Measurements from ENCODE around the gene ENKUR. TPM values are rescaled to one million over a fixed set of nuclear protein-coding genes. Genes with fewer than 3 reads are reported as not detected.

Gene ENKUR
- total RNA-seq, 2 donors from 2014 or later, result 1.1 TPM; not detected in 1

- Histone ChIP-seq H3K27ac (peak overlapping the region in 1 of 2 donors; percentile 18), H3K27me3 (replicated peaks; ENCODE audit: insufficient read depth) (no peaks in the 10 kb centered on the region), H3K4me3 (peak overlapping the region; percentile 79), H3K4me1 (ENCODE audit: control insufficient read depth in 1 of 2, low read depth in 2 of 2) (peaks cover 0 to 13% of the 10 kb centered on the region in 2 donors), H3K9me3 (no peaks in the 10 kb centered on the region), H3K36me3 (no peaks in the 10 kb centered on the region)
- DNase-seq (ENCODE audit: low spot score) (no peak), ATAC-seq (ENCODE audit: insufficient number of reproducible peaks, low FRiP score, low read depth) (no peak)
- TF ChIP-seq CTCF (IDR thresholded peaks at IDR 0.05), result no peak
Observed at GRCh38 chr10:24951201-24952142, 64.5 kb downstream of the ENKUR start.

DNA sequence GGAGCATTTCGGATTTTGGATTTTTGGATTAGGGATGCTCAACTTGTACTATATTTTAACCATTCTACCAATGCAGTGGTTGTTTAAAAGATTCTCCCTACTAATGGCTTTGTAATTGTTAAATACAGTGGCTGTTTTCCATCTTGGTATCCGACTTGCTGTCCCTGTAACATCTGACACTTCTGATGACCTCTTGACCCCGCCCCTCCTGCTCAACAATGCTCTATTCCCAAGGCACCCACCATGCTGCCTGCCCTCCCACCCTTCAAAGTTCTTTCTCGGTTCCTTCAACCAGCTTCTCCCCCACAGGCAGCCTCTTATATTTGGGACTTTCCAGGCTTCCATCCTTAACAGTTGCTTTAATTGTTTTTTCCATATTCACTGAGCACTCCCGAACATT, 65.5 kb downstream of the ENKUR start:
- peaks cover 0 to 13% of the 10 kb centered on the region in 2 donors for H3K4me1 ChIP-seq (ENCODE audit: control insufficient read depth in 1 of 2, low read depth in 2 of 2)
- ATAC-seq (ENCODE audit: insufficient number of reproducible peaks, low FRiP score, low read depth) (no peak), DNase-seq (ENCODE audit: low spot score) (no peak)
- H3K4me3 ChIP-seq, result no peak overlapping the region
- H3K27me3 ChIP-seq (replicated peaks; ENCODE audit: insufficient read depth), result no peaks in the 10 kb centered on the region
- no peaks in the 10 kb centered on the region for H3K9me3 ChIP-seq
- TF ChIP-seq CTCF (IDR thresholded peaks at IDR 0.05), result no peak
- no peak overlapping the region for H3K27ac ChIP-seq
- H3K36me3 ChIP-seq, result no peaks in the 10 kb centered on the region

DNA sequence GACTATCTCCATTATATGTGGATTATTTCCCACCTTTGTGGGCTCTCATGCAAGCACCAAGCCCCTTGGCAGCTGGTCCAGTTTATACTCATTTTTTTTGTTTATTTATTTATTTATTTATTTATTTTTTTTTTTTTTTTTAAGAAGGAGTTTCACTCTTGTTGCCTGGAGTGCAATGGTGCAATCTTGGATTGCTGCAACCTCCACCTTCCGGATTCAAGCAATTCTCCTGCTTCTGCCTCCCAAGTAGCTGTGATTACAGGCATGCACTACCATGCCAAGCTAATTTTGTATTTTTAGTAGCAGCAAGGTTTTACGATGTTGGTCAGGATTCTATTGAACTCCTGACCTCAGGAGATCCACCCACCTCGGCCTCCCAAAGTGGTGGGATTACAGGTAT, 66.3 kb downstream of the ENKUR start:
- ATAC-seq (ENCODE audit: insufficient number of reproducible peaks, low FRiP score, low read depth) (no peak), DNase-seq (ENCODE audit: low spot score) (no peak)
- Histone ChIP-seq H3K36me3 (no peaks in the 10 kb centered on the region), H3K4me3 (no peak overlapping the region), H3K27ac (no peak overlapping the region), H3K4me1 (ENCODE audit: control insufficient read depth in 1 of 2, low read depth in 2 of 2) (peaks cover 0 to 13% of the 10 kb centered on the region in 2 donors), H3K9me3 (no peaks in the 10 kb centered on the region), H3K27me3 (replicated peaks; ENCODE audit: insufficient read depth) (no peaks in the 10 kb centered on the region)
- no peak for TF ChIP-seq CTCF (IDR thresholded peaks at IDR 0.05)

DNA sequence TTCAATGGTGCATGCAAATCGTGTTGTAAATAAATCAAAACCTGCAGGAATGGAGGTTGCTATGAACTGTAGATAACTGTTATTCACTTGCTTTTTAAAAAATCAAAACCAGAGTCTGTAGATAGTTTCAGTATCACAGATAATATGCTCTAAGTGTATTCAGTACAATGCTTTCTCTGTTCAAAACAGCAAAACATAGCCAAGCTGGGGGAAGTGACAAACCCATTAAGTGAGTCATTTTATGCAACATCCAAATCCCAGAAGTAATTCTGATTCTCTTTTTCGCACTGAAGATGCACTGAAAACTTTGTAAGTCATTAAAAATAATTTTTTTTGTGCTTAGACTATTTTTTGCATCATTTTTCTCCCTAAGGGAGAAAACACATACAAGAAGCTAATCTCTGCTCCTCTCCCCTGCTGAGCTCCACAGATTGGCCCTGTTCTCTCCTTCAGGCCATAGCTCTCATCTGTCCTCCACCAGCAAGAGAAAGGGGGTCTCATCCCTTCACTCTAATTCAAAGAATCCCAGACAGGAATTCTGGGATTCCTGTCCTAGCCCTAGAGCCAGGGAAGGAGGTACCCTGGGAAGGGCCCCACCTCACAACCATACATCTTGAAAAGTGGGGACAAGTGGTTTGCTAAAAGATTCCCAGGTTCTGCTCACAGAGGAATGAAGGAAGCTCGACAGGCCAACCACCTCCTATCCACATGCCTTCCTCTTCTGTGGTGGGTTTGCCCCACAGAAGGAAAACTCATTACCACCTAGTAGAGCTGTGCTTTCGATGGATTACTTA, 68.5 kb downstream of the ENKUR start:
- H3K27ac ChIP-seq, result peak overlapping the region in 1 of 2 donors; percentile 19
- no peaks in the 10 kb centered on the region for H3K9me3 ChIP-seq
- H3K27me3 ChIP-seq (replicated peaks; ENCODE audit: insufficient read depth), result no peaks in the 10 kb centered on the region
- H3K4me3 ChIP-seq, result no peak overlapping the region
- no peak for TF ChIP-seq CTCF (IDR thresholded peaks at IDR 0.05)
- H3K36me3 ChIP-seq, result no peaks in the 10 kb centered on the region
- no peak for DNase-seq (ENCODE audit: low spot score)
- peaks cover 0 to 4% of the 10 kb centered on the region in 2 donors for H3K4me1 ChIP-seq (ENCODE audit: control insufficient read depth in 1 of 2, low read depth in 2 of 2)
- ATAC-seq (ENCODE audit: insufficient number of reproducible peaks, low FRiP score, low read depth), result no peak

All from thoracic aorta (tissue), 2 donors.